ENCODE measurements around the gene RIPOR3. TPM values are rescaled to one million over a fixed set of nuclear protein-coding genes. Genes with fewer than 3 reads are reported as not detected.
"Not testable (repeated sequence)": the region's sequence is repeated elsewhere in the genome, so short reads cannot be mapped to it uniquely, and the experiment has no call there.

Gene RIPOR3
- total RNA-seq, 4 donors from 2014 or later = 6.1 to 25.7 (median 15.3) TPM

DNA sequence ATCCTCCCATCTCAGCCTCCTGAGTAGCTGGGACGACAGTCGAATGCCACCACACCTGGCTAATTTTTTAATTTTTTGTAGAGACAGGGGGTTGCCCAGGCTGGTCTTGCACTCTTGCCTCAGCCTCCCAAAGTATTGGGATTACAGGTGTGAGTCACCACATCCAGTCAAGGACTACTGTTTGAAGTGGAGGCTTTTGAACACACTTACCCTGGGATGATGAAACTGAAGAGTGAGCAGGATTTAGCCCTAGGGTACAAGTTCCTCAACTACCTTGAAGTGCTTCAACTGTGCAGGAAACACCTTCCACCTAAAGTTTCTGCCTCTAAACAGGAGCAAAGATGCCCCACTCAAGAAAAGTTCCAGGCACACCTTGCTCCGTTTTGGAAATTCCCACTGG lies 24.4 kb upstream of the RIPOR3 start:
- Histone ChIP-seq H3K4me3 (no peak overlapping the region), H3K4me1 (peaks cover 0 to 4% (median 0%) of the 10 kb centered on the region in 4 donors), H3K27ac (replicated peaks in 1 of 4) (no peak overlapping the region), H3K27me3 (no peaks in the 10 kb centered on the region), H3K36me3 (no peaks in the 10 kb centered on the region), H3K9me3 (no peaks in the 10 kb centered on the region)
- WGBS = 86% methylated on average over 3 of the region's 3 CpGs
- DNase-seq (ENCODE audit: extremely low spot score) = no peak
- TF ChIP-seq EP300 (IDR thresholded peaks at IDR 0.05) = no peak
- intact Hi-C loops (cut with DNase I) = no loop called here

DNA sequence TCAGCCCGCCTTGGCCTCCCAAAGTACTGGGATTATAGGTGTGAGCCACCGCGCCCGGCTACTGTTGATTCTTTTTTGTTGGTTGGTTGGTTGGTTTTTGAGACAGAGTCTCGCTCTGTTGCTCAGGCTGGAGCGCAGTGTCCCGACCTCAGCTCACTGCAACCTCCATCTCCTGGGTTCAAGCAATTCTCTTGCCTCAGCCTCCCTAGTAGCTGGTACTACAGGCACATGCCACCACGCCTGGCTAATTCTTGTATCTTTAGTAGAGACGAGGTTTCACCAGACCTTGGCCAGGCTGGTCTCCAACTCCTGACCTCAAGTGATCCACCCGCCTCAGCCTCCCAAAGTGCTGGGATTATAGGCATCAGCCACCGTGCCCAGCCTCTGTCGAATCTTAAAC lies 23.1 kb upstream of the RIPOR3 start:
- 94% methylated on average over 12 of the region's 12 CpGs for WGBS
- not testable (repeated sequence) for H3K27ac ChIP-seq (replicated peaks in 1 of 4); H3K4me1 ChIP-seq; H3K36me3 ChIP-seq; H3K27me3 ChIP-seq; DNase-seq (ENCODE audit: extremely low spot score); H3K9me3 ChIP-seq; H3K4me3 ChIP-seq
- intact Hi-C loops (cut with DNase I) = loop anchor here (5.0 kb wide), 1 partner anchor 52 kb away; no protein-coding TSS in a partner anchor

DNA sequence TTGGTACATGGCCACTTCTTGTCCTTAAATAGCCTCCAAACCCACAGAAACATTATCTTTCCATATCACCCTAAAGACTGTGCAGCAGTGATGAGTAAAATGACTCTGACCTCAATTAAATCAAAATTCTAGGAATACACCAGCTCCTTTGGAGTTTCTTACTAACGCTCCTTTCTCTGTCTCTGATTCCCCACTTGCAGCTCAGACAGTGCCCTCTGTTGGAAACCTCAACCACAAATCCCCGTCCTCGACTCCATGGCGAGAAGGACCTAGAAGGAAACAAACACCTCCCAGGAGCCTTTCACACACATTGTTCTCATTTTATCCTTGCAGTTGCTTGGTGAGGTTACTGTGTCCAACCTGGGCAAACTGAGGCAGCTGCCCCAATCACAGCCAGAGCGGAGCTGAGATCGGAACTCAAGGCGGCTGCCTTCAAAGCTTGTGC lies 22.3 kb upstream of the RIPOR3 start:
- intact Hi-C loops (cut with DNase I) = loop anchor here (5.0 kb wide), 1 partner anchor 51 kb away; no protein-coding TSS in a partner anchor
- no peak overlapping the region for H3K4me3 ChIP-seq
- no peak for TF ChIP-seq POLR2A (IDR thresholded peaks at IDR 0.05; ENCODE audit: low read depth)
- TF ChIP-seq, protein P1, sequence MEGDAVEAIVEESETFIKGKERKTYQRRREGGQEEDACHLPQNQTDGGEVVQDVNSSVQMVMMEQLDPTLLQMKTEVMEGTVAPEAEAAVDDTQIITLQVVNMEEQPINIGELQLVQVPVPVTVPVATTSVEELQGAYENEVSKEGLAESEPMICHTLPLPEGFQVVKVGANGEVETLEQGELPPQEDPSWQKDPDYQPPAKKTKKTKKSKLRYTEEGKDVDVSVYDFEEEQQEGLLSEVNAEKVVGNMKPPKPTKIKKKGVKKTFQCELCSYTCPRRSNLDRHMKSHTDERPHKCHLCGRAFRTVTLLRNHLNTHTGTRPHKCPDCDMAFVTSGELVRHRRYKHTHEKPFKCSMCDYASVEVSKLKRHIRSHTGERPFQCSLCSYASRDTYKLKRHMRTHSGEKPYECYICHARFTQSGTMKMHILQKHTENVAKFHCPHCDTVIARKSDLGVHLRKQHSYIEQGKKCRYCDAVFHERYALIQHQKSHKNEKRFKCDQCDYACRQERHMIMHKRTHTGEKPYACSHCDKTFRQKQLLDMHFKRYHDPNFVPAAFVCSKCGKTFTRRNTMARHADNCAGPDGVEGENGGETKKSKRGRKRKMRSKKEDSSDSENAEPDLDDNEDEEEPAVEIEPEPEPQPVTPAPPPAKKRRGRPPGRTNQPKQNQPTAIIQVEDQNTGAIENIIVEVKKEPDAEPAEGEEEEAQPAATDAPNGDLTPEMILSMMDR (IDR thresholded peaks at IDR 0.05) = peak; percentile 28 to 42 (median 31)
- DNase-seq (ENCODE audit: extremely low spot score) = no peak
- WGBS = 45% methylated on average over 7 of the region's 7 CpGs
- H3K27ac ChIP-seq (replicated peaks in 1 of 4) = no peak overlapping the region
- H3K27me3 ChIP-seq = no peaks in the 10 kb centered on the region
- H3K9me3 ChIP-seq = no peaks in the 10 kb centered on the region
- H3K4me1 ChIP-seq = peaks cover 0 to 4% (median 0%) of the 10 kb centered on the region in 4 donors
- no peaks in the 10 kb centered on the region for H3K36me3 ChIP-seq

DNA sequence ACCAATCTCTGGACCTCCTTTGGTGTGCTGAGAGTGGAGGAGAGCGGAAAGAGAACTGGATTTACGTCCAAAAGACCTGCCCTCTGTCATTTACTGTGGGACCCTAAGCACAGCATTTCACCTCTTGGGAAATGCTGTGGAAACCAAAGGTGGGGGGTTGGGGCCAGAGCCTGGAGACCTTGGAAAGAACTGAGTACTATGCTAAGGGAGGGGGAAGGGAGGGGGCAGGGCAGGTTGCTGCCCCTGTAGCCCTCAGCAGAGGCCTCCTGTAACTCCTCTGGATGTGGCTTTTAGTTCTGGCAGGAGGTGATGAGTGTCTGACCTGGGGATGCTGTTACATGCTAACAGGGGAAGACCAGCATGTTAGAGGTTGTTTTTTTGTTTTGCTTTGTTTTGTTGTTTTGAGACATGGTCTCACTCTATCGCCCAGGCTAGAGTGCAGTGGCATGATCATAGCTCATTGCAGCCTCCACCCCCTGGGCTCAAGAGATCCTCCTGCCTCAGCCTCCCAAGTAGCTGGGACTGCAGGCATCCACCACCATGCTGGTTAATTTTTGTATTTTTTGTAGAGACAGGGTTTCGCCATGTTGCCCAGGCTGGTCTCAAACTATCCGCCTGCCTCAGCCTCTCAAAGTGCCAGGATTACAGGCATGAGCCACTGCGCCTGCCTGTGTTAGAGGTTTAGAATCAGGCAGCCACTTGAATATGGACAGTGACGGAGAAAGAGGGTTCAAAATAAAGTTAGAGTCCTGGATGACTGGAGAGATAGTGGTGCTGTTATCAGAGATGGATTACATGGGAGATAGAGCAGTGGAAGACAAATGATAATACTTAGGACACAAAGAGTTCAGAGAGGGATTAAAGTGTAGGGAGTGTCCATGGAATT lies 21.7 kb upstream of the RIPOR3 start:
- H3K4me1 ChIP-seq = peaks cover 0 to 4% (median 0%) of the 10 kb centered on the region in 4 donors
- no peaks in the 10 kb centered on the region for H3K9me3 ChIP-seq
- 90% methylated on average over 7 of the region's 7 CpGs for WGBS
- H3K27ac ChIP-seq (replicated peaks in 1 of 4) = no peak overlapping the region
- no peaks in the 10 kb centered on the region for H3K27me3 ChIP-seq
- no peaks in the 10 kb centered on the region for H3K36me3 ChIP-seq
- intact Hi-C loops (cut with DNase I) = loop anchor here (5.0 kb wide), 1 partner anchor 51 kb away; no protein-coding TSS in a partner anchor
- no peak overlapping the region for H3K4me3 ChIP-seq
- no peak for DNase-seq (ENCODE audit: extremely low spot score)
- TF ChIP-seq EP300 (IDR thresholded peaks at IDR 0.05) = no peak
- no peak for TF ChIP-seq POLR2AphosphoS5 (IDR thresholded peaks at IDR 0.05)
- no peak for TF ChIP-seq POLR2A (IDR thresholded peaks at IDR 0.05; ENCODE audit: low read depth)
- TF ChIP-seq, protein P1 (IDR thresholded peaks at IDR 0.05) = no peak

DNA sequence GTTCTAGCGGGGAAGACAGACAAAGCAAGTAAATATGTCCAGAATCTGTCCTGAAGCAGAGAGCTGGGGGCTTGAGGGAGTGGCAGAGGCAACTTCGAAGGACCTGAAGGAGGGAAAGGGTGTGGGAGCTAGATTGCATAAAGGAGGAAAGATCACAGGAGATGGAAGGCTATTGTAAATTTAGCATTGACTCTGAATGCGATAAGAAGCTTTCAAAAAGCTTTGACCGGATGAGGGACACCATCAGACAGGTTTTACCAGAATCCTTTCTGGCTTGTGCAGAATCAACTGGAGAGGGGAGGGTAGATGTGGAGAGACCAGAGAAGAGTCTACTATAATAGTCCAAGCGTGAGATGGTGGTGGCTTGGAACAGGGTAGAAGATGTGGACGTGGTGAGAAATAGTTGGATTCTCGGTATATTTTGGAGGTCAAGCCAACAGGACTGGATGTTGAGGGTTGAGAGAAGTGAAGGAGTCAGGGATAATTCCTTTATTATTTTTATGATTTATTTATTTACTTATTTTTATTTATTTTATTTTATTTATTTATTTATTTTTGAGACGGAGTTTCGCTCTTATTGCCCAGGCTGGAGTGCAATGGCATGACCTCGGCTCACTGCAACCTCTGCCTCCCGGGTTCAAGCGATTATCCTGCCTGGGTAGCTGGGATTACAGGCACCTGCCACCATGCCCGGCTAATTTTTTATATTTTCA lies 19.9 kb upstream of the RIPOR3 start:
- no peaks in the 10 kb centered on the region for H3K36me3 ChIP-seq
- H3K4me1 ChIP-seq = peaks cover 0 to 4% (median 0%) of the 10 kb centered on the region in 4 donors
- TF ChIP-seq, protein P1 (IDR thresholded peaks at IDR 0.05) = no peak
- no peak for TF ChIP-seq EP300 (IDR thresholded peaks at IDR 0.05)
- TF ChIP-seq POLR2AphosphoS5 (IDR thresholded peaks at IDR 0.05) = no peak
- TF ChIP-seq POLR2A (IDR thresholded peaks at IDR 0.05; ENCODE audit: low read depth) = no peak
- WGBS = 94% methylated on average over 13 of the region's 13 CpGs
- no peak overlapping the region for H3K27ac ChIP-seq (replicated peaks in 1 of 4)
- no peak for DNase-seq (ENCODE audit: extremely low spot score)
- H3K27me3 ChIP-seq = no peaks in the 10 kb centered on the region
- intact Hi-C loops (cut with DNase I) = loop anchor here (5.0 kb wide), 1 partner anchor 49 kb away; no protein-coding TSS in a partner anchor
- no peak overlapping the region for H3K4me3 ChIP-seq
- H3K9me3 ChIP-seq = no peaks in the 10 kb centered on the region
